GM19025 (cell line): ENCODE measurements around the gene CLIC1.

Source experiments
- ATAC-seq: cut with Tn5 transposase; IDR thresholded peaks from one replicate; pipeline ENCODE4 v1.9.1; 2021; ENCODE audit warnings: mild to moderate bottlenecking, low read depth, moderate library complexity; ENCODE audit not compliant: unreplicated experiment

Gene CLIC1

DNA sequence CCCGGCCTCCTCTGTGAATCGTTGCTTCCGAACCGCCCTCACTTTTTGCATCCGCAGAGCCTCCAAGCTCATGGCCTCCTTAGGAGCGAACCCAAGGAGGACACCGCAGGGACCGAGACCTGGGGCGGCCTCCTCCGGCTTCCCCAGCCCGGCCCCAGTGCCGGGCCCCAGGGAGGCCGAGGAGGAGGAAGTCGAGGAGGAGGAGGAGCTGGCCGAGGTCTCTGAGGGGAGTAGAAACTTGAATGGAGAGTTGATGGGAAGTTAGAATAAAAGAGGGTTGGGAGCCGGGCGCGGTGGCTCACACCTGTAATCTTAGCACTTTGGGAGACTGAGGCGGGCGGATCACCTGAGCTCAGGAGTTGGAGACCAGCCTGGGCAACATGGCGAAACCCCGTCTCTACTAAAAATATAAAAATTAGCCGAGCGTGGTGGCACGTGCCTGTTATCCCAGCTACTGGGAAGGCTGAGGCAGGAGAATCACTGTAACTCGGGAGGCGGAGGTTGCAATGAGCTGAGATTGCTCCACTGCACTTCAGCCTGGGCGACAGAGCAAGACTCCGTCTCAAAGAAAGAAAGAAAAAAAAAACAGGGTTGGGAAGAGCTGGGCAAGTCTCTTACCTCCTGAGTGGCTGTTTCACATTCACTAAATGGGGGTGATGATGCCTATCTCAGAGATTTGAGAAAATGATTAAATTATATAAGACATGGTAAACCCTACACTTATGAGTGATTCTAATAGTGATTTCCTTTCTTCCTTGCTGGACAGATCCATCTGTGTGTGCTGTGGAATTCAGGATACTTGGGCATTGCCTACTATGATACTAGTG, 4.3 kb upstream of the CLIC1 start:
- ATAC-seq = no peak

- peak; percentile 64 for ATAC-seq
These were observed 3.5 kb upstream of the CLIC1 start, which contains the start of gene MSH5 for GRCh38 chr6:31739639-31740396. MSH5 (plus strand) TSS chr6:31740005; CDS start chr6:31740467, 462 bp downstream.

- ATAC-seq = no peak
These were observed 2.0 kb upstream of the CLIC1 start for GRCh38 chr6:31737991-31738979.

DNA sequence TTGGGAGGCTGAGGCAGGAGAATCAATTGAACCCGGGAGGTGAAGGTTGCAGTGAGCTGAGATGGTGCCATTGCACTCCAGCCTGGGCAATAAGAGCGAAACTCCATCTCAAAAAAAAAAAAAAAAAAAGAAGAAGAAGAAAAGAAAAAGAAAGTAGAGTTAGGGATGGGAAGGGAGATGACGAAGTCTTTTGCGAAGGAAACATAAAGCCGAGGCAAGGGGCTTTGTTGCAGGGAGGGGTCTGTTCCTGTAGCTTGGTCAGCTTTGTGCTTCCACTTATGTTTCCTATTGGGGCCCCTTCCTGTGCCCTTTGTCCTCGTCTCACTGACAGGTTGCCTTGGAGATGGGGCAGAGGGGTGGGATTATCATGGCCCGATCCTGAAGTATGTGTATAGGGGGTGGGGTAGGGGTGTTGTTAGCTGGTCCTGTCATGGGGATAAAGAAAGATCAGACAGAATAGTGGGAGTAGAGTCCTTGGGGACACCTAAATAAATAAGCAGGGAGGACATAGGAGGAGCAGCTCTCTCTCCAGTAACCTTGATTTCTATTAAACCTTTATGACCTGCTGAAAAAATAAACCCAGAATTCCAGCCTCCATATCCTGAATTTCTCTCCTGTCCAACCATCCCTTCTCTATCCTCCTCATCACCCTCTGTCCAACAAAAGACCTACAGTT, 1.1 kb upstream of the CLIC1 start:
- ATAC-seq = no peak

GRCh38 chr6:31736768-31737314, 511 bp upstream of the CLIC1 start:
- no peak for ATAC-seq

DNA sequence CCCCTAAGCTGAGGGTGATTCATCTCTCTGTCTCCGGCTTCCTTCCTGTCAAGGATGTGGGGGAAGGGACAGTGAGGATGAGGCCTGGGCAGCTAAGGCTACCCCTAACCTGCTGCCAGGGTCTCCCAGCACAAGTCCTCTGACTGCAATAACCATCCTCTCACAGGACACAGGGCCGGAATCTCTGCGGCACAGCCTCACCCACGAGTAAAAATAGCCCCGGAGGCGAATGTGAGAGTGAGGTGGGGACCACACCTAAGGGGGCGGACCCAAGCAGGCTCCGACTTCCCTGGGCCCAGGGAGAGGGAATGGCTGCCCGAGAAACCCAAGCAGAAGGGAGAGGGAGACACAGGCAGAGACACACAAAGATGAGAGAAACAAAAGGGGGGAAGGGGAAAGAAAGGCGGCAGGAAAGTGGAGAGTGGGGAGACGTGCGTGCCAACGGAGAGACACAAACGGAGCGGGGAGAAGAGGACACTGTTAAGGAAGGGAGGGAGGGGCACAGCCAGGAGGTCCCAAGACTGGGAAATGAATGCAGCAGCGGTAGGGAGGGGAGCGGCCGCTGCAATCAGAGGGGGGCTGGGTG, 1.4 kb downstream of the CLIC1 start:
- peak; percentile 32 for ATAC-seq

GRCh38 chr6:31734247-31734820, 2.0 kb downstream of the CLIC1 start:
- no peak for ATAC-seq

GRCh38 chr6:31733734-31734133, 2.6 kb downstream of the CLIC1 start:
- no peak for ATAC-seq

DNA sequence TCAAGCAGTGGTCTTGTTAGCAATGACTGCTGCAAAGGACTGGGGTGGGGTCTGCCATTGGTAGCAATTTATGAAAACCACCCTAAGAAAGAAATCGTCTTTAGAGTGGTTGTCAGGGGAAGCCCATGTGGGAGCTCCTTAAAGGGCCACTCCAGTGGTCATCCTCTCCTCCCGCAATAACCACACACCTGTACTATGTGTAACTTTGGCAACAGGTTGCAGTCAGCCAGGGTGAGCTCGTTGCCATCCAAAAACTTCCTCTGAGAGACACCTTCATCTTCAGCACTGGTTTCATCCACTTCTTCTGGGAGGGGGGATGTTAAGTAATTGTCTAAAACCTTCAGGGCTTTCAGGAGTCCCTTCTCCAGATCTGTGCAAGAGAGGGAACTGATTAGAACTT, 4.3 kb downstream of the CLIC1 start:
- no peak for ATAC-seq

DNA sequence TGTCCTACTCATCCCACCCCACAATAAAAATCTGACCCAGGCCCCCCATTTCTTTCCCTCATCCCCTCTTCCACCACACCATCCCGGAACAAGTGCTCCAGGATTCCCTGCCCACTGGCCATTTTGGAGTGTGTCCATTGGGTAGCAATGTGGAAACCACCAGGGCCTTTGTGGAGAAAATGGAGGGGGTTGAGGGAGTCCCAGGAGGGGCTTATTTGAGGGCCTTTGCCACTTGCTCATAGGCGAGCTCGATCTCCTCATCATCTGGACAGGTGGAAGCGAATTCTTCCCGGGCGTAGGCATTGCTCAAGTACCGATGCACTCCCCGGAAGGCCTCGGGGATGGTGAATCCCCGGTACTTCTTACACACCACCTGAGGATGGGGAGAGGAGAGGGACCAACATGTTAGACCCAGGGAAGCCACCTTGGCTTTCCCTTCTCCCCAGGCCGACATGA, 5.7 kb downstream of the CLIC1 start:
- ATAC-seq = no peak

DNA sequence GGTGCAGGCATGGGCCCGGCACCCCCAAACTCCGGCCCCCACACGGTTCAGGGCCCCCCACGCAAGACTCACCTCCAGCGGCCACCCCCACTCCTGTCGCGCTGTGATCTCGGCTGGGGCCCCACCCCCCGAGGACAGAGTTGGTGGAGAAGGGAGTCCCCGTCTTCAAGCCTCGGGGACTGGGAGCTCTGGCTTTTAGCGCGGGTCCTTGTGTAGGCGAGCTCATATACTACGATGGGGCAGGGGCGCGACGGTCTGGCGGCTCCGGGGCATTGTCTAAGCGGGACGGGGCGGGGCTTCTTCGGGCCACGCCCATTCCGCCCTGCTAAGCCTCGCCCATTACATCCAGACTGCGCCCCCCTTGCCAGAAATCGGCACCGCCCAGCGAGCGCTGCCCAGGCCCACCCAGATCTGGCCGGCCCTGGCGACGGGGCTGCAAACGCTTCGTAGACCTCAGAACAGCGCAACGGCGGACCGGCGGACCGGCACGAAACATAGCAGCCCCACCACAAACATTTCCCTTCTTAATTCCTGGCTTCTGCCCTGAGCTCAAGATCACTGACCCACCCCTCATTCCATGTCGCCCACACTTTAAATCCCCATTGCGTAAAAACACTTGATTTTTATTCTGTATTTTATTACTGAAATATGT, 6.2 kb downstream of the CLIC1 start:
- no peak for ATAC-seq

- ATAC-seq = peak; percentile 42
These were observed 6.8 kb downstream of the CLIC1 start for GRCh38 chr6:31729515-31729978.

DNA sequence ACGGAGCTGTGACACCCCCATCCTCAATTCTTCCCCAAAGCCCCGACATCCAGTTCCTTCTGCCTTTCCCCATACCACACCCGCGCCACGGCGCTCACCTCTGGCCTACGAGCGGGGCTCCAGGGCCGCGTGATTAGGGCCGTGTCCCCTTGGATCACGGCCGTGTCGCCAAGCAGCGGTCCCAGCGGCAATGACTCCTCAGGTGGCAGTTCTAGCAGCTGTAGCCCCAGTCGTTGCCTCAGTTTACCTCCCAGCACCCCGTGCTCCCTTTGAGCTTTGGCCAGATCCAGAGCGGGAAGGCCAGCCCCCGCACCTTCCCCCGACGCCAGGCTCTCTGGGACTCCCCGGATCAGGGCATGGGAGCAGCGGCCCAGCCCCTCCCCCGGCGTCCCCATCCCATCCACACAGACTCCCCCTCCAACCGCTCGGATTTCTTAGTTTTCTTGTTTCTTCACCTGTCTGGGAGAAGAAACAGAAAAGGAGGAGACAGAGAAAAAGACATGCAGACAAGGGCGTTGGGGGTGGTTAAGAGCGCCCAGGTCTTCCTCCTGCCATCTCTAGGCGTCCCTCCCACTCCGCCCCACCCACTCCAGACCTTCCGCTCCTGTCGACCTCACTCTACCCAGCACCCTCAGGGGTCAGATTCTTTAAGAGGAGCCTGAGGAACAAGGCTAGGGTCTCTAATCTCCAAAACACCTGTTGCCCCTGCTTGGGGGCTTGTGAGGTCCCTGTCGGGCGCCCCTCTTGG, 7.4 kb downstream of the CLIC1 start, which contains the start of gene DDAH2:
Gene DDAH2 (minus strand): TSS at position 533 of the 748 bp plus-strand sequence. CDS start 138 bp downstream, at position 395.
- no peak for ATAC-seq

- ATAC-seq = no peak
These were observed 8.3 kb downstream of the CLIC1 start for GRCh38 chr6:31727717-31728671.

GRCh38 chr6:31727034-31727716, 9.2 kb downstream of the CLIC1 start:
- no peak for ATAC-seq
